Panc1 (cell line): ENCODE measurements around the gene HOXC11. TPM values are rescaled to one million over a fixed set of nuclear protein-coding genes. Genes with fewer than 3 reads are reported as not detected.
A peak's percentile ranks its signal among the peaks of the same experiment; 100 is the strongest.

Source experiments
- ATAC-seq: fragments of 200-7000 bp; cut with Tn5 transposase; 2 replicates; pipeline ENCODE4 v1.9.1; 2020; ENCODE audit warnings: mild to moderate bottlenecking, moderate library complexity
- BruUV-seq: library from RNA; stranded (reverse); fragments of 400-500 nt; replicated peaks from 2 replicates; lab custom pipeline; 2021; lab: Mats Ljungman, UMichigan
- CTCF ChIA-PET: fragments of 300-600 bp; sonication (Branson Sonifier 250); formaldehyde crosslinking; loops from one replicate; lab custom pipeline; 2022; ENCODE audit warnings: antibody characterized with exemption; lab: Charles Lee
- POLR2A ChIA-PET: fragments of 300-600 bp; sonication (Branson Sonifier 250); formaldehyde crosslinking; loops from one replicate; lab custom pipeline; 2022; ENCODE audit warnings: antibody characterized with exemption; lab: Charles Lee
- DNase-seq: peaks from one replicate; pipeline ENCODE4 v3.0.0-alpha.2; 2010; ENCODE audit warnings: low read depth, low spot score
- H3K27ac ChIP-seq: 2 replicates; pipeline ENCODE4 v1.5.1; 2011; ENCODE audit warnings: mild to moderate bottlenecking, low read length, inconsistent platforms
- H3K27me3 ChIP-seq: fragments of 200-500 bp; sonication (Bioruptor generic); 2 replicates; pipeline ENCODE4 v1.6.0; 2014; ENCODE audit warnings: low read length, inconsistent platforms; ENCODE audit not compliant: control insufficient read depth, insufficient read depth
- H3K36me3 ChIP-seq: fragments of 200-500 bp; sonication (Bioruptor generic); 2 replicates; pipeline ENCODE4 v1.5.1; 2014; ENCODE audit warnings: inconsistent platforms, mild to moderate bottlenecking, low read length, moderate library complexity; ENCODE audit not compliant: control insufficient read depth, insufficient read depth
- H3K4me1 ChIP-seq: 2 replicates; pipeline ENCODE4 v1.5.1; 2011; ENCODE audit warnings: inconsistent platforms, mild to moderate bottlenecking, low read length, moderate library complexity; ENCODE audit not compliant: control insufficient read depth, insufficient read depth
- H3K4me3 ChIP-seq, 2 experiments: 2 replicates each; pipeline ENCODE4 v1.5.1; 2011 to 2012; ENCODE audit warnings: low read depth in 2 of 2, low read length in 2 of 2, mild to moderate bottlenecking in 2 of 2, inconsistent platforms in 1 of 2, moderate library complexity in 1 of 2
- H3K9me3 ChIP-seq: fragments of 200-500 bp; sonication (Bioruptor generic); 2 replicates; pipeline ENCODE4 v1.5.1; 2014; ENCODE audit warnings: low read depth, mild to moderate bottlenecking, inconsistent platforms, low read length, moderate library complexity; ENCODE audit not compliant: control insufficient read depth, insufficient read depth
- POLR2AphosphoS5 ChIP-seq: IDR thresholded peaks from 2 replicates; pipeline ENCODE4 v1.6.1; 2012; ENCODE audit warnings: mild to moderate bottlenecking, low read depth, low read length, moderate library complexity
- SIN3A ChIP-seq: IDR thresholded peaks from 2 replicates; pipeline ENCODE4 v1.6.1; 2012; ENCODE audit warnings: low read depth, mild to moderate bottlenecking, low read length, moderate library complexity, borderline replicate concordance; ENCODE audit not compliant: insufficient read depth
- TCF7L2 ChIP-seq: IDR thresholded peaks from 2 replicates; pipeline ENCODE4 v1.6.1; 2011; ENCODE audit warnings: mild to moderate bottlenecking, low read depth, low read length, inconsistent platforms
- in situ Hi-C: cut with HindIII; loops from 2 replicates; pipeline ENCODE4 v1.10.0; 2016; ENCODE audit warnings: low sequenced_read_pairs, low pct_unique_long_range_greater_than_20kb
- intact Hi-C: fragments of 100-400 bp; cut with micrococcal nuclease; formaldehyde crosslinking; loops from one replicate; pipeline ENCODE4 v1.10.0; 2022; ENCODE audit not compliant: unreplicated experiment
- total RNA-seq: library from RNA; stranded (reverse); gene quantifications from one replicate; pipeline ENCODE4 v1.2.1, GENCODE V29; 2021; ENCODE audit not compliant: unreplicated experiment
- TF ChIP-seq, protein P1 (sequence below): fragments of 450-650 bp; IDR thresholded peaks from 2 replicates; pipeline ENCODE4 v1.5.1; 2017; ENCODE audit warnings: mild to moderate bottlenecking
- TF ChIP-seq, protein P2 (sequence below), 2 experiments: IDR thresholded peaks; 2 replicates each; pipeline ENCODE4 v1.6.1; 2011 to 2012; ENCODE audit warnings: low read depth in 2 of 2, control low read depth in 1 of 2, low read length in 1 of 2, mild to moderate bottlenecking in 1 of 2, moderate library complexity in 1 of 2; ENCODE audit not compliant: insufficient read depth in 1 of 2

The HOXC11 gene
- total RNA-seq, 1 experiment from 2014 or later: 17.0 TPM

DNA sequence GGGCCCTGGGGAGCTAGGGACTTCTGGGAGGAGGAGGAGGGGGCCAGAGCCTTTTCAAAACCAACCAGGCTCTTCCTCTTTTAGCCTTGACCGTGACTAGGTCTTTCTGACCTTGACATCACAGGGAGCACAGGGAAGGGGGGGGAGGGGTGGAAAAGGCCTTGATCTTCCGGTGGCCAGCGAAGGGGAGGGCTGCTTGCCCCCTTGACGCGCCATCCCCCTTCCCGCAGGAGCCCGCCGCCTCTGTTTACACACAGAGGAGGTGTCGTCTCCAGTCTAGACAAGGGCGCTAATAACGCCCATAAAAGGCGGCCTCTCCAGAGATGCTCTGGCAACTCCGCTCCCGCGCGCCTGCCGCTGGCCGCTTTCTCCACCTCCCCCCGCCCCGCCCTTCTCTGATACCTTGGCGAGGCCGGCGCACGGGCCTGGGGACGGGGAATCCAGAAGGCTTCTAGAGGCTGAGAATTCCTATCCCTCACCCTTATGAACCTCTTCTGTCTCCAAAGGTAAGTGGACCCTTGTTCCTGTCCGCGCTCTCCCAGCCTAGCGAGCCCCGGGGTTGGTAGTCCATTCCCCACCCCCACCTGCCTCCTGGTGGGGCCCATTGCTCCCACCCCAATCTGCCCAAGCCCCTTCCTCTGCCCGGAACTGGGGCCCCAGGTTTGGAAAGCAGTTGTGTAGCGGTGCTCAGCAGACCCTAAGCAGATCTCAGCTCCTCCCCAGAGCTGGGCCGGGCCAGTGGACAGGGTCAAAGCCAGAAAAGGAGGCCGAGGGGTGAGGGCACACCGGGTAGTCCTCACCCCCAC lies 23.1 kb upstream of the HOXC11 start:
- CTCF ChIA-PET: interaction anchor here (0.6 to 0.8 kb wide), 3 partner anchors 11 to 78 kb away, joined by 3 to 12 read pairs (median 6); partner anchors contain the start of genes HOXC13 and HOXC6
- in situ Hi-C loops: no loop called here

DNA sequence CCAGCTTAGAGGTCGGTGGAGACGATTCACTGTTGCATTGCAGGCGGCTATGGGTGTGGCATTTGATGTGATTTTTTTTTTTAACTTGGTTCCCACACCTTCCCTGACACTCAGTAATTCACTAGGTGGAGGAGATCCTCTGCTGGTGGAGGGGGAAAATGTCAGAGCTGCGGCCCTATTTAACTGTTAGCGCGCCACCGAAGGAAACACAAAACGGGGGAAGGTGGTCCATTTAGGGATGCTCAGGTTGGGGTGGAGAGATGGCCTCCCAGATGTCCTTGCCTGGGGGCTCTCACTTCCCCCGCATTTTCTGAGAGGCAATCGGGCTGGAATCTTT lies 22.5 kb upstream of the HOXC11 start:
- no peaks in the 10 kb centered on the region for H3K9me3 ChIP-seq
- ATAC-seq (peak; percentile 12; the same call in 1 of the 2 replicates), DNase-seq (no peak)
- H3K4me3 ChIP-seq: peak overlapping the region in 1 of 2 experiments; percentile 3; a peak in 1 of 4 replicates
- ChIA-PET CTCF (interaction anchor here (0.8 kb wide), 1 partner anchor 12 kb away, joined by 3 read pairs; the partner anchor contains the start of gene HOXC13), POLR2A (interaction anchor here (0.6 kb wide), 1 partner anchor 15 kb away, joined by 3 read pairs; no protein-coding TSS in a partner anchor)
- peaks cover 85% of the 10 kb centered on the region for H3K4me1 ChIP-seq
- H3K36me3 ChIP-seq: no peaks in the 10 kb centered on the region; the same call in 1 of the 2 replicates
- peak overlapping the region; percentile 88 for H3K27ac ChIP-seq
- TF ChIP-seq SIN3A (no peak), TCF7L2 (no peak)
- TF ChIP-seq, protein P1, sequence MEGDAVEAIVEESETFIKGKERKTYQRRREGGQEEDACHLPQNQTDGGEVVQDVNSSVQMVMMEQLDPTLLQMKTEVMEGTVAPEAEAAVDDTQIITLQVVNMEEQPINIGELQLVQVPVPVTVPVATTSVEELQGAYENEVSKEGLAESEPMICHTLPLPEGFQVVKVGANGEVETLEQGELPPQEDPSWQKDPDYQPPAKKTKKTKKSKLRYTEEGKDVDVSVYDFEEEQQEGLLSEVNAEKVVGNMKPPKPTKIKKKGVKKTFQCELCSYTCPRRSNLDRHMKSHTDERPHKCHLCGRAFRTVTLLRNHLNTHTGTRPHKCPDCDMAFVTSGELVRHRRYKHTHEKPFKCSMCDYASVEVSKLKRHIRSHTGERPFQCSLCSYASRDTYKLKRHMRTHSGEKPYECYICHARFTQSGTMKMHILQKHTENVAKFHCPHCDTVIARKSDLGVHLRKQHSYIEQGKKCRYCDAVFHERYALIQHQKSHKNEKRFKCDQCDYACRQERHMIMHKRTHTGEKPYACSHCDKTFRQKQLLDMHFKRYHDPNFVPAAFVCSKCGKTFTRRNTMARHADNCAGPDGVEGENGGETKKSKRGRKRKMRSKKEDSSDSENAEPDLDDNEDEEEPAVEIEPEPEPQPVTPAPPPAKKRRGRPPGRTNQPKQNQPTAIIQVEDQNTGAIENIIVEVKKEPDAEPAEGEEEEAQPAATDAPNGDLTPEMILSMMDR: peak; percentile 62; the same call in 1 of the 2 replicates
- H3K27me3 ChIP-seq: no peaks in the 10 kb centered on the region
- BruUV-seq: no TSS peak
- in situ Hi-C loops (no loop called here), intact Hi-C loops (no loop called here)

More for the DNA sequence above, 23.1 kb upstream of the HOXC11 start:
- Histone ChIP-seq H3K27me3 (no peaks in the 10 kb centered on the region), H3K9me3 (no peaks in the 10 kb centered on the region), H3K36me3 (no peaks in the 10 kb centered on the region; the same call in 1 of the 2 replicates), H3K27ac (peak overlapping the region; percentile 88), H3K4me1 (peaks cover 89% of the 10 kb centered on the region), H3K4me3 (peak overlapping the region in 1 of 2 experiments; percentile 3; a peak in 1 of 4 replicates)
- no peak for ATAC-seq
- intact Hi-C loops: loop anchor here (5.0 kb wide), 2 partner anchors 123 to 183 kb away; no protein-coding TSS in a partner anchor
- POLR2A ChIA-PET: interaction anchor here (0.5 to 0.7 kb wide), 2 partner anchors 210 to 215 kb away, joined by 5 to 7 read pairs; no protein-coding TSS in a partner anchor
- no peak for DNase-seq
- TF ChIP-seq, protein P1: no peak
- no peak for TF ChIP-seq POLR2AphosphoS5
- TF ChIP-seq TCF7L2: no peak
- no peak for TF ChIP-seq SIN3A
- TF ChIP-seq, protein P2, sequence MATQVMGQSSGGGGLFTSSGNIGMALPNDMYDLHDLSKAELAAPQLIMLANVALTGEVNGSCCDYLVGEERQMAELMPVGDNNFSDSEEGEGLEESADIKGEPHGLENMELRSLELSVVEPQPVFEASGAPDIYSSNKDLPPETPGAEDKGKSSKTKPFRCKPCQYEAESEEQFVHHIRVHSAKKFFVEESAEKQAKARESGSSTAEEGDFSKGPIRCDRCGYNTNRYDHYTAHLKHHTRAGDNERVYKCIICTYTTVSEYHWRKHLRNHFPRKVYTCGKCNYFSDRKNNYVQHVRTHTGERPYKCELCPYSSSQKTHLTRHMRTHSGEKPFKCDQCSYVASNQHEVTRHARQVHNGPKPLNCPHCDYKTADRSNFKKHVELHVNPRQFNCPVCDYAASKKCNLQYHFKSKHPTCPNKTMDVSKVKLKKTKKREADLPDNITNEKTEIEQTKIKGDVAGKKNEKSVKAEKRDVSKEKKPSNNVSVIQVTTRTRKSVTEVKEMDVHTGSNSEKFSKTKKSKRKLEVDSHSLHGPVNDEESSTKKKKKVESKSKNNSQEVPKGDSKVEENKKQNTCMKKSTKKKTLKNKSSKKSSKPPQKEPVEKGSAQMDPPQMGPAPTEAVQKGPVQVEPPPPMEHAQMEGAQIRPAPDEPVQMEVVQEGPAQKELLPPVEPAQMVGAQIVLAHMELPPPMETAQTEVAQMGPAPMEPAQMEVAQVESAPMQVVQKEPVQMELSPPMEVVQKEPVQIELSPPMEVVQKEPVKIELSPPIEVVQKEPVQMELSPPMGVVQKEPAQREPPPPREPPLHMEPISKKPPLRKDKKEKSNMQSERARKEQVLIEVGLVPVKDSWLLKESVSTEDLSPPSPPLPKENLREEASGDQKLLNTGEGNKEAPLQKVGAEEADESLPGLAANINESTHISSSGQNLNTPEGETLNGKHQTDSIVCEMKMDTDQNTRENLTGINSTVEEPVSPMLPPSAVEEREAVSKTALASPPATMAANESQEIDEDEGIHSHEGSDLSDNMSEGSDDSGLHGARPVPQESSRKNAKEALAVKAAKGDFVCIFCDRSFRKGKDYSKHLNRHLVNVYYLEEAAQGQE (IDR thresholded peaks at IDR 0.05; ENCODE audit: insufficient read depth in 1 of 2, low read depth in 2 of 2, low read length in 1 of 2): no peak
- BruUV-seq: no TSS peak
